HG03060 (cell line): Measurements from ENCODE around the gene ALPL.

ENCODE experiments used
- ATAC-seq: cut with Tn5 transposase; IDR thresholded peaks from one replicate; pipeline ENCODE4 v1.9.1; 2021; ENCODE audit warnings: low read depth, moderate number of reproducible peaks; ENCODE audit not compliant: unreplicated experiment

Gene ALPL

GRCh38 chr1:21574466-21575151, 65.4 kb downstream of the ALPL start:
- ATAC-seq: no peak

GRCh38 chr1:21575351-21575942, 66.2 kb downstream of the ALPL start:
- ATAC-seq: no peak

- ATAC-seq: no peak
Observed at GRCh38 chr1:21576031-21576797, 67.0 kb downstream of the ALPL start.

- no peak for ATAC-seq
Observed at GRCh38 chr1:21576798-21577187, 67.6 kb downstream of the ALPL start.

GRCh38 chr1:21577324-21577723, 68.1 kb downstream of the ALPL start:
- ATAC-seq: no peak

- ATAC-seq: no peak
Observed at GRCh38 chr1:21577933-21578332, 68.7 kb downstream of the ALPL start.

GRCh38 chr1:21579791-21580190, 70.6 kb downstream of the ALPL start:
- ATAC-seq: no peak

- ATAC-seq: no peak
Observed at GRCh38 chr1:21584096-21584495, 74.9 kb downstream of the ALPL start.

- ATAC-seq: no peak
Observed at GRCh38 chr1:21585037-21585436, 75.8 kb downstream of the ALPL start.

- no peak for ATAC-seq
Observed at GRCh38 chr1:21586222-21586621, 77.0 kb downstream of the ALPL start.

- ATAC-seq: no peak
Observed at GRCh38 chr1:21586846-21587601, 77.8 kb downstream of the ALPL start.

- ATAC-seq: no peak
Observed at GRCh38 chr1:21587602-21587953, 78.4 kb downstream of the ALPL start.

- ATAC-seq: no peak
Observed at GRCh38 chr1:21589618-21590017, 80.4 kb downstream of the ALPL start.

- no peak for ATAC-seq
Observed at GRCh38 chr1:21590126-21590880, 81.1 kb downstream of the ALPL start.

GRCh38 chr1:21590934-21591333, 81.7 kb downstream of the ALPL start:
- no peak for ATAC-seq

- no peak for ATAC-seq
Observed at GRCh38 chr1:21592086-21592865, 83.1 kb downstream of the ALPL start.

GRCh38 chr1:21593231-21593630, 84.0 kb downstream of the ALPL start:
- no peak for ATAC-seq

GRCh38 chr1:21594501-21594900, 85.3 kb downstream of the ALPL start:
- ATAC-seq: no peak
